ELR (cell line): ENCODE measurements around the gene MORF4L1.
A peak's percentile ranks its signal among the peaks of the same experiment; 100 is the strongest.
"Not testable (repeated sequence)": the region's sequence is repeated elsewhere in the genome, so short reads cannot be mapped to it uniquely, and the experiment has no call there.

ENCODE experiments used
- DNase-seq: peaks from one replicate; pipeline ENCODE4 v3.0.0-alpha.2; 2015; ENCODE audit warnings: low read depth

MORF4L1 gene

DNA sequence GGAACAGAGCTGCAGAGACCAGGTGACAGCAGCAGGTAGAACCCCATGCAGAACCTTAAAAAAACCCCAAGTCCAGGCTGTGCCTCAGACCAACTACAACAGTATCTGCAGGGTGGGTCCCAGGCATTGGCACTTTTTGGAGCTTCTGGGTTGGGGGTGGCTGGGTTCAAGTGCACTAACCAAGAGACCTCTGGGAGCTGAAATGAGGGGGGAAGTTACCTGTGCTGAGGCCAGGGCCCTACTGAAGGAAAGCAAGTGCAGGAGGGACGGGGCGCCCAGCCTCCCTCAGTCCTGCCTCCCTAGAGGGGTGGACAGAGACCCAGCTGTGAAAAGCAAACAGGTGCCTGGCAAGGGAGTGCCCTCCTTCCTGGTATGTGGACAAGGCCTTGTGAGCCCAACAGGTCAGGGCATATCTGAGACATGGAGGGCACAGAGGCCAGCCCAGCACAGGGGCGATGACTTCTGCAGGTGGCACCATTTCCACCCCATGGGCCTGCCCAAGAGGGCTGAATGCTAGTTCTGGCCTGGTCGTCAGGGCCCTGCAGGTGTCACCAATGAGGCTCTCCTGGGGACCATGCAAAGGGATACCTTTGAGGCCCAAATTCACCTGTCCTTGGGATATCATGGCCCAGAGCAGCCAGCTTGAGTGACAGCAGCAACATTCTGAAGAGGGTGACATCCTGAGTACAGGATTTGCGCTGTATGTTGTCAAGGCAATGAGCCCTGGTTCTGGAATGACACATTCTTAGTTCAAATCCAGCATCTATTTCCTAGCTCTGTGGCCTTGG, 53.5 kb downstream of the MORF4L1 start:
- DNase-seq = no peak

DNA sequence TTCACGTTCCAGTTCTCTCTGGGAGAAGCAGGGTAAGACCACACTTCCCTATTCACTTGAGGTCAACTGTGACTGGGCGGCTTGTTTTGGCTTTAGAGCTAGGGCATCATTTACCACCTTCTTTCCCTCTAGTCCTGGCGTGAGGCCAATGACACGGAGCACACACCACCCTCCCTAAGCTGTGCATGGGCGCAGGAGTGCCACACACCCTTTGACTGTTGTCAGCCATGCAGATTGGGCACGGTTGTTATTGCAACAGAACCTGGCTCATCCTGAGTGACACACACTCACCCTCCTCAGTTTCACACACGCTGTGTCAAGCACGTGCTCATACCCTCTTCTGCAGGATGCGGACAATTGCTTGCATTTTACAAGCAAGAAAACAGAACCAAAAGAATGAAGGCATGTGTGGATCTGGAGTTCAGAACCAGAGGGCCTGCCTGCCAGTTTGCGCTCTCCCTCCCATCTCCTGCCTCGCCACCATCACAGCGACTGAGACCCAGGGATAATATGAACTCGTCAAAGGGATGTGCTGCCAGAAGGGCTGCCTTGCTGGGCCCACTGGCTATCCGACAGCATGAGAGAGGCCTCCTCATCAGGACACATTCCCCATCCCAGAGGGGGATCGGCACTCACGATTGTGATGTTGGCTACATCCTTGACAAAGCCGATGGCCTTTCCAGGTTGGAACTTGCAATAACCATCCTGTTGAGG, 54.5 kb downstream of the MORF4L1 start:
- DNase-seq = no peak

DNA sequence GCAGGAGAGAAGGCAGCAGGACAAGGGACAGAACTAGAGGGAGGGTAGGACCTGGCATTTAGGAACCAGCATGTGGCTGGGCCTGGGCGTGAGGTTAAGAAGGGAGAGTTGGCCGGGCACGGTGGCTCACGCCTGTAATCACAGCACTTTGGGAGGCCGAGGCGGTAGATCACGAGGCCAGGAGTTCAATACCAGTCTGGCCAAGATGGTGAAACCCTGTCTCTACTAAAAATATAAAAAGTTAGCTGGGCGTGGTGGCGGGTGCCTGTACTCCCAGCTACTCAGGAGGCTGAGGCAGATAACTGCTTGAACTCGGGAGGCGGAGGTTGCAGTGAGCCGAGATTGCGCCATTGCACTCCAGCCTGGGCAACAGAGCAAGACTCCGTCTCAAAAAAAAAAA, 55.5 kb downstream of the MORF4L1 start:
- not testable (repeated sequence) for DNase-seq

DNA sequence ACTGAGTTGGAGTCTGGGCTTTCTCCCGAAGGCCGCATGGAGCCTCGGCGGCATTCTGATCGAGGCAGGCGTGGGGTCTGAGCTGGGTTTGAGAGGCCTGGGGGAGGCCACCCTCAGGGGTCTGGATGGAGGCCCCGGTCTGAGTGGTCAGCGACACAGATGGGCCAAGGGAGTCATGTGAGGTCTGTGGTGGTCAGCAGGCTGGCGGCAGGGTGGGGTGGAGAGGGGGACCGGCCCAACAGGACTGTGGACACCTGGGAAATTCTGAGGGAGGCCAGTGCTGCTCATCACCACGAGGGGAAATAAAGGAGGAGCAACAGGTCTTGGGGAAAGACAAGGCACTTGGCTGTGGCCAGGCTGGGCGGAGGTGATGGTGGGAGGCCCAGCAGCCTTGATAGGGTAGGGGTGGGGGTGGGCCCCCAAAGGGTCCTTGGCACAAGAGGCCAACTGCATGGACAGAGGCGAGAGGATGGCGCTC, 56.0 kb downstream of the MORF4L1 start:
- DNase-seq = no peak

DNA sequence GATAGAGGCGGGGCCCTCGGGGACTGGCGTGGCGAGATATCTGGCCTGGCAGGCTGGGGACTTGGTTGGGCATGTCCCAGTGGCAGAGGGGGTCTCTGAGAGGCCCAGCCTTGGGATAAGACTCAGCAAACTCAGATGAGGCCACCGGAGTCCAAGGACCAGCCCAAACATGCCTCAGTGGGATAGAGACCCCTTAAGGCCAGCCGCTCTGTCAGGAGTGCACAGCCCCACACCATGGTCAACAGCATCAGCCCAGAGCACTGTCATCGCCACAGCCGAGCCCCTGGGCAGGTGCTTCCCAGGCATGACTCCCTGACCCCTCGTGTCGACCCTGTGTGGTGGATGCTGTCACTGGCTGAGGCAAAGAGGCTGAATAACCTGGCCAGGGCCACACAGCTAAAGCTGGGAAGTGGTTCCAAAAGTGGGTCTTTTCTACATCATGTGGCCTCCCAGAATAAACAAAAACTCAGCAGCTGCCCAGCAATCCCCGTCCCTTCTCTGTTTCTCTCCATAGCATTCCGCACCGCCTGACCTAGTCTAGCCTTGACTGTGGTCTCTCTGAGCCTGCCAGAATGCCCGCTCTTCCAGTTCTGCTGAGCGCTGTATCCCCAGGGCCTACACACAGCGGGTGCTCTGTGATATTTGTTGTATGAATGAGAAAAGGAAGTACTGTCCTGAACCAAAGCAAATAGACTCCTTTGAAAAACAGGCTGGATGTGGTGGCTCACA, 57.0 kb downstream of the MORF4L1 start:
- no peak for DNase-seq

DNA sequence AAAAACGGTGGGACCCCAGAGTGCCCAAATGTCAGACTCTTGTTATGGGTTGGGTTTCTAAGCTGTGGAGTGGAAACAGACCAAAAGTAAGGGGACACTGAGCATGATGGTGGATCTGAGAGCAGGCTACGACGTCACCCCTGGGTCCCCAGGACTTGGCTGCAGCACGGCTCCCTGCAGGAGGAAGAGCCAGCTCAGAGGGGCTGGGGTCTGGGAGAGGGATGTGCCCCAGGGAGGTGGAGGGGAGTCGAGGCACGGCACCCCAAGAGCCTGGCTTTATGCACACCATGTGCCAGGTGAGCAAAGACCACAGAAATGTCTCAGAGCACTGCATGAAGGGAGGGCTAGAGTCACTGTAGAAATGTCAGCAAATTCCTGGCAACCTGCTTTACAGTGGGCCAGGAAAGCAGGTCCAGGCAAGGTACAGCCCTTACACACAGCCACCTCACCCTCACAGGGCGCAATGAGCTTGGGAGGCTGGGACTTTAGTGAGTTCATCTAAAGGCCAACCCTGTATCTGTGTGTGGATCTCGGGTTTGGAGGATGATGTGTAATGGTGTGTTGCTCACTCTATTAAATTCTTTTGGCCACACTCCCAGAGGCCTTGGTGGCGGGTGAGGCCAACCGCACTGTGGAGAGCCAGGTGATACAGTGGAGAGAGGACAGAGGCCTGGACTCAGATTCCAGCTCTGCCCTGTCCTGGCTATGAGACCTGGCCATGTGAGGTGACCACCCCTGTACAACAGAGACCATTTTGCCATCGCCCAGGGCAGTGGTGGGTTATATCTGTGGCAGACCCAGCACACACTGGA, 58.1 kb downstream of the MORF4L1 start:
- DNase-seq = peak; percentile 95

DNA sequence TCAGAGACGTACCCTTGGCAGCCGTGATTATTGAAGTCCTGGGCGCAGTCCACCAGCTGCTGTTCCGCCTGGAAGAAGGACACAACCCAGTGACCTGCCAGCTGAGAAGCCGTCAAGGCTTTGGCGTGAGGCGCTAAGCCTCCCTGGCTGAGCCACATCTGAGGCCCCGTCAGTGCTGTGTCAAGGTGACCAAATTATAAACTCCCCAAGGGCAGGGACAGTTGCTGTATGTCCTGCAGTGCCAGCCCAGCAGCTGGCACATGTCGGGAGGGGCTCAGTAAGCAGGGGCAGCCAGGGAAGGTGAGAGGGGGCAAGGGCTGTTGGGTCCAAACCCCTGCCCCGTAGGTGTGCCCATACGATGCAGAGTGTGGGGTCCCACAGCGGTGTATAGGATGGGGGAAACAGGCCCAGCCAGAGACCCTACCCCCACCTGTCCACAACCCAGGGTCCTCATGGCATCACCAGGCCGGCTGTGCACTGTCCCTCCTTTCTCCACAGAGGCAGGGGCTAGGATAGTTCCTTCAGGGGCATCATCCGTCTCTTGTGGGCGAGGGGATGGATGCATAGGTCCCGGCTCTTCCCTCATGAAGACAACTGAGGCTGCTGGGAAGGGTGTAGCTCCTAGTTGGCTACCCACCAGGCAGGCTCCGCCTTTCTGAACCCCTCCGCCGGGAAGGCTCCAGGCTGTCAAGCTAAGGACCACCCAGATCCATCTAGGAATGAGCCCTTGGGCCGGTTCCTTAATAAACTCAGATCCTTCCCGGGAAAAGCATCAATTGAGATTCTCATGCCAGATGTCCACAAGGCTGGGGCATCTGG, 59.0 kb downstream of the MORF4L1 start:
- DNase-seq = no peak

DNA sequence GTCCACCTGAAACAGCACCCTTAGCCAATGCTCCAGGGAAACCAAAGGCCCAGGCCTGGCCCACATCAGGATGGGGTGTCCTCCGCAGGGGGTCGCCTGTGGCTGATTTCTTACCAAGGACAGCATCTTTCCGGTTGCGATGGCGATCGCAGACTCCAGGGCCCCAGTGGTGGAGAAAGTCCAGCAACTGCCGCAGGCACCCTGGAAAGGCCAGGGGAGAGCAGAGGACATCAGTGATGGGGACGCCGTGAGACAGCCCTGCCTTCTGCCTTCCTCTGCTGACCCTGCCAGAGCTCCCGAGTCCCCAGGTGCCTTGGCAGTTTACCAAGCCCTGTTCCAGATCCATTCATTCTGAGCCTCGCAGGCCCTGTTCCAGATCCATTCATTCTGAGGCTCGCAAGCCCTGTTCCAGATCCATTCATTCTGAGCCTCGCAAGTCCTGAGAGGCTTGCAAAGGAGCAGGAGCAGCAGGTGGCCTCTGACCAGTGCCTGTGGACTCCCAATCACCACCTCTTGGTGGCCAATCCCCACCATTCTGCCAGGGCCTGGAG, 59.6 kb downstream of the MORF4L1 start:
- DNase-seq = no peak

DNA sequence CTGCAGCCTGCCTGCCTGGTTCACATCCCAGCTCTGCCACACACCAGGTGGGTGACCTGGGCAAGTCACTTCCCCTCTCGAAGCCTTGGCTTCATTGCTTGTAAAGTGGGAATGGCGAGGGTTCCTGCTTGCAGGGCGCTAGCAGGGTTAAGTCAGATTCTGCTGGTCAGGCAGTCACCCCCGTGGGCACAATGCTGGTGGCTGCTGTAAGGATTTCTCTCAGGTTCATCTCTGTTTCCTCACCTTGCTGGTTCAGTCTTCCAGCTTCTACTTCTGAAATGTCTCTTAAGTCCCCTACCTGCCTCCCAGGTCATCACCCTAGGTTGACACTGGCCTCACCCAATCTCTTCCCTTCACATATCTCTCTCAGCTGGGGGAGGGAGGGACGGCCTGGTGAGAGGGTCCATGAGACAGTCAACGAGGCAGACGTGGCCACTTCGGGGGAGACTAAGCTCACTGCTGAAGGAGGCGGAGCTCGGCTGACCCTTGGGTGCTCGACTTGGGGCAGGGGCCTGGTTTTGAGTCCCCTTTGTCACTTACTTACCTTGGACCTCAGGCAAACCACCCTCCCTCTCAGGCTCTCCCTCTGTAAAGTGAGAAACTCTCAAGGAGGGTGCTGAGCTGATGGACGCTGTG, 60.6 kb downstream of the MORF4L1 start:
- DNase-seq = no peak

DNA sequence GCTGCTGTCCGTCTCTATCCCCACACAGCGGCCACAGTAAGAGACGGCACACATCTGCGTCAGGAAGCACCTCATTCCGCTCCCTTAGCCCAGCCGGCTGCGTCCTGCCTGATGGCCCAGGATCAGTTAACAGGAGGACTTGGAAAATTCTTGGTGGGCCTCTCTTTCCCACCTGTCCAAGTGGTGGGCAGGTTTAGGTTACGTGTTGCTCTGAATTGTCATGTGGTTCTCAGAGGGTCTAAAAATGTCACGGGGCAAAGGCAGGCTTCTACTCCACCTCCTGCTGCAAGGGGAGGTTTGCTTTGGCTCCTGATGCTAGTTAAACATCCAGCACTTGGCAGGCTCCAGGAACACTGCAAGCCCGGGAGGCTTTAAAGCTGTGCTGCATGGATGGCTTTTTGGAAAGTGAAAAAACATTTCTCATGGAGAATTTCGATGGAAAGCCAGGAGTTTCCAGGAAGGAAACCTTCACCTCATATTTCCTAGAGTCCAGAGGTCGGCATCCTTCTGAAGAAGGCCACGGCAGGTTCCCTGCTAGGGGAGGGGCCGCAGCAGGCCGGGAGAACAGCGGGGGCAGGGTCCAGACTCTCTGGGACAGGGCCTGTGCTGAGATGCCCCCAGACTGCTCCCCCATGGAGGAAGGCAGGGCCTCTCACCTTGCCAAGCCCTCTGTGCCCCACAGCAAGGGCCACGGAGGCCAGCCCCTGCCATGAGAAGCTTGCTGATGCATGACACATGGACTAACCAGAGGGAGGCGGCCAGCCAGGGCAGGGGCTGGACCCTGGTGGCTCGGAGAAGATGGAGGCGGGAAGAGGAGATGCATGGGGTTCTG, 61.3 kb downstream of the MORF4L1 start:
- DNase-seq = no peak

DNA sequence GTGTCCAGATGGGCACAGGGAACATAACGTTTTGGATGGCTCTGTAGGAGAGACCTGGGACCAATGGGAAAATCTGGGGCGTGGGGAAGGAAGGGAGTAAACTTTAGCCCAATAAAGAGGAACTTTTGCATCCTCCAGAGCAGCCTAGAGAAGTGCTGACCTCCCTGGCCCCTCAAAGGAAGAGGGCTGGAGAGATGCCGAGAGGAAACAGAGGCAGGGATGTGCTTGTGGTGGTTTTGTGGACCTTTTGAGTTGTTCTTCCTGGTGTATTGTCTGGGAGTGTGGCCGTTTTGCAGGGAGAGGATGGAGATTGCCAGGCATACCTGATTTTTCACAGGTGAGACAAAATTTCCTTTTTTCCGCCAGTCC, 61.9 kb downstream of the MORF4L1 start:
- no peak for DNase-seq

DNA sequence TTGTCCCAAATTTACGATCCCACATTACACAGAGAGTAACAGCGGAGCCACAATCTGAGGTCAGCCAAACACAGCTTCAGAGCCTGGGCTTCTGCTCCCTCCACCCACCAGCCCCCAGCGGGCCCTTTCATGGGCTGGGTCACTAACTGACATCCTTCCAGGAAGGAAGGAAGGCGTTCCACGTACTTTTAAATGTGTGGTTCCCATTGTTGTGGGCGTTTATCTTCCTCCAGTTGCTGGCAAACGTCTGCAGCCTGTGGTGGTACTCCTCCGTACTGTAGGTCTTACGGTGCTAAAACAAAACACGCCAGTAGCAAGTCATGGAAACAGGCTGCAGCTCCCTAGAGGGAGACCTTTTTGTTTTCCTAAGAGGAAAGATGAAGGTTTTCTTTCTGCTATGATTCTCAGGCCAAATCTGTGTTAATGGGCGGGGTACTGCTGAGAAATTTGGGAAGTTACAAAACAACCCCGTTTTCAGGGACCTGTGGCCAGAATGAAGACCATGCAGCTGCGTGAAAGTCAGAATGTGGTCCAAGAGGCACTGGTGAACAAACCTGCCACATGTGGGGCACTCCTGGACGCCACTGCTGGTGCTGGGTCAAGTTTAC, 64.5 kb downstream of the MORF4L1 start:
- no peak for DNase-seq

DNA sequence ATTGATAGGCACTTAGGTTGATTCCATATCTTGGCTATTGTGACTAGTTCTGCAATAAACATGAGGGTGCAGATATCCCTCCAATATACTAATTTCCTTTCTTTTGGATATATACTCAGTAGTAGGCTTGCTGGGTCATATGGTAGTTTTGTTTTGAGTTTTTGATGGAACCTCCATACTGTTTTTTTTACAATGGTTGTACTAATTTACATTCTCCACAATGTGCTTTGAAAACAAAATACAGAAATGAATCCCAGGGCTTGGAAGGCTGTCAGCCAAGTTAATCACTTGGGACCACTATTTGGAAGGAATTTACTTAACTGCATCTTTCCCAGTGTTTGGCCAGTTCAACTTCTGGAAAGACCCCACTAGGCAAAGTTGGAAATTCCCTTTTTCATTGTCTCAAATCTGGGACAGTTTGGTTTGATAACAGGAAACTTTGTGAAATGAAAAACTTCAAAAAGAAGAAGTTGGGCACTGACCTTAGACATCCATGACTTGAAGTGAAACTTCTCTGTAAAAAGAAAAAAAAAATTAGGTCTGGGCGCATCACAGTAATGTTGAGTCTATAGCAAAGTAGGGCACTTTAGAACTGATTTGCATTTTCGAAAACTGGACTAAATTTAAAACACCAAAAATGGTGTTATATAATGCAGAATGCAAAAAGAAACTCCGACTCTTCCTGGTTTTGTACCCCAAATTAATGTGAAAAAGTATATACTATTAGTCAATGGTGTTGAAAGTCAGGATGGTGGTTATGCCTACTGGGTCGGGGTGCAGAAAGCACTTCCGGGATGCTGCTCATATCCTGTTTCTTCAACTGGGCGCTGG, 66.2 kb downstream of the MORF4L1 start:
- no peak for DNase-seq

DNA sequence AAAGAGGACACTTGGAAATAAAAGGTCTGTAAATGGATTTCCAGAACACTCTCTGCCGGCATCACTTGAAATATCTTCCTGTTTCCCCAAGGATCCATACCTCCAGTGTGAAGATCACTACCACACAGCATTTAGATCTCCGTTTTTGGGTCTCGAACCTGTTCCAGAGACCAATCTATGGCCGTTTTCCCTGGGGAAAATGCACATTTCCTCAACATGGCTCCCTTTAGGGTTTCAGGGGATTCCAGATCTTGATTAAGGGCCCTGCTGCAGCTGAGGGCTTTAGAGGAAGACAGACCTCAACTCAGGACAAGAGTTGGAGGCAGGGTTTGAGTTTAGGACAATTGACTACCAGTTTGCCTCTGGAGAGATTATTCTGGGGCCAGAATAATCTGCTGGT, 70.1 kb downstream of the MORF4L1 start:
- no peak for DNase-seq

DNA sequence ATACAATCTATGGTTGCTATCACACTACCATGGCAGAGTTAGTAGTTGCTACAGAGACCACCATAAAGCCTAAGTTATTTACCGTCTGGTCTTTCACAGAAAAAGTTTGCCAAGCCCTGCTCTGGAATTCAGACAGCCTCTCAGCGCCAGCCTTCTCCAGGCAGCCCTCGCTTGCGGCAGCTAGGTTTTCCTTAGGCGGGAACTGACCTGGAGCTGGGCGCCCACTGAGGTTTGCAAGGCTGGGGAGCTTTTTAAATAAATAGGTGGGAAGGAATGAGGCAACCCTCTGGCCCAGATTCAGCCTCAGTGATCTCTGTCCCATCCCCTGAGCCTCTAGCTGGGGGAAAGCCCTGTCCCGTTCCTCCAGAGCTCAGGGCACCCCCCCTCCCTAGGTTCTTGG, 71.0 kb downstream of the MORF4L1 start:
- no peak for DNase-seq

DNA sequence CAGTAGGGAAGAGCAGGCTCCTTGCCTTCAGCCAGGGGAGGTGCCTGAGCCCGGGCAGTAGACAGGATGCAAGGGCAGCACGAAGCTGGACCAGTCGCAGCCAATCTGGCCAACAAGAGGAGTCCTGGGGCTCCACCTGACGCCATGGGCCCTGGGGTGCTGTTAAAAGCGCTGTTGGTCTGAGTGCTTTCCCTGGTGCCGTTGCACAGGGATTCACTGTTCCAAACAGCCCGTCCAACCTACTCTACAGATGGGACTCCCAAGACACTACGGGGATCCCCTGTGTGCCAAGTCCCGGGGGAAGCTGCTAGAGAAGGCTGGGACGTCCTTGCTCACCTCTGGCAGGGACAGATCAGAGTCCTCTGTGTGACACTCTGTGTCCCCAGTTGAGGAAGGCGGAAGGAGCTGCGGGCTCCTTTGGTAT, 71.5 kb downstream of the MORF4L1 start:
- DNase-seq = no peak

DNA sequence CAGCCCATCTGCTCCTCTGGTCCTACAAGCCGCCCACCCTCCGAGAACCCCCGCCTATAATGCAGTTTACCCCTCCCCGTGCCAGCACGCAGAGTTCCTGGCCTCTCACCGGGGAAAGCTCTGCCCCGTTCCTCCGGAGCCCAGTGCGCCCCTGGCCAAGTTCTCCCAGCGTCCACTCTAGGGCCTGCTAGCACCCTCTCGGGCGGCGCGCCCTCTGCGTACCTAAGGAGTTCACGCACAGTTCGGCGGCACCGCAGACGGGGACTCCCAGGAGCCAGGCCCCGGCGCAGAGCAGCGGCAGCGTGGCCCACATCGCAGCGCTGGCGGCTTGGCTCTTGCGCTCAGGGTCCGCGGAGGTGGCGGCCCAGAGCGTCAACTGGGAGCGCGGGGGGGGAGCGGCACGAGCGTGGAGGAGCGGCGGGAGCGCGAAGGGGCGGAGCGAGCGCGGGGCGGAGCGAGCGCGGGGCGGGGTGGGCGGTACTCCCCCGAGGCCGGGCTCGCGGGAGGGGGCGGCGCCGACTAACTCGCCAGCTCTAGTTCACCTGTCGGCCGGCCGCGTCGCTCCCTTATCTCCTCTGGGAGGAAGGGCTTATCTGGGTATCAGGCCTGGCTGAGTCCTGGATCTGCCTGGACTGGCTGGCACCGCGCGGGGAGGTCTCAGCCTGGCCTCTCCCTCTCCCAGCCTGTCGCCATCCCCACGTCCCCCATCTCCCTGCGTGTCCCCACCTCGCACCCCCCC, 72.1 kb downstream of the MORF4L1 start, which contains the start of gene CTSH:
CTSH (minus strand) TSS at position 378 of the 739 bp plus-strand sequence; CDS start at position 313, 65 bp downstream.
- DNase-seq = peak; percentile 48
